AG09319 (cell line): ENCODE results near the gene KCNB1.

Experiments
- DNase-seq: peaks from one replicate; pipeline ENCODE4 v3.0.0-alpha.2; 2010; ENCODE audit warnings: low read depth; ENCODE audit errors: extremely low read depth
- TF ChIP-seq, protein P1 (sequence below): IDR thresholded peaks from 2 replicates; pipeline ENCODE4 v1.5.1; 2011; ENCODE audit warnings: low read depth, mild to moderate bottlenecking, inconsistent platforms, low read length, moderate library complexity

Gene KCNB1

DNA sequence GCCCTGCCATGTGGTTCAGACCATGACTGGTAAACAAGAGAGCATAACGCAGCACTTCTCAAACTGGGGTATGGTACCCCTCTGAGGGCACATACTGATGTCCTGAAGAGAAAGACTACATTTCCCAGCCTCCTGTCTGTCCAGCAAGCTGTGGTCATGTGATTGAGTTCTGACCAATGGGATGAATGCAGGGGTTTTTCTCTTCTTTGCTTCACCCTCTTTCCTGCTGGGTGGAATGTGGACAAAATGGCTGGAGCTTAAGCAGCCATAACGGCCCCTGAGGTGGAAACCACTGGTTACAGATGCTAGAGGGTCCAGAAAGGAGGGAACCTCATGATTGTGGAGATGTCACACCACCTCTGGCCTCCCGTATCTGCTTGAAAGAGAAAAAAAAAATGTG, 19.4 kb upstream of the KCNB1 start:
- no peak for DNase-seq
- TF ChIP-seq, protein P1, sequence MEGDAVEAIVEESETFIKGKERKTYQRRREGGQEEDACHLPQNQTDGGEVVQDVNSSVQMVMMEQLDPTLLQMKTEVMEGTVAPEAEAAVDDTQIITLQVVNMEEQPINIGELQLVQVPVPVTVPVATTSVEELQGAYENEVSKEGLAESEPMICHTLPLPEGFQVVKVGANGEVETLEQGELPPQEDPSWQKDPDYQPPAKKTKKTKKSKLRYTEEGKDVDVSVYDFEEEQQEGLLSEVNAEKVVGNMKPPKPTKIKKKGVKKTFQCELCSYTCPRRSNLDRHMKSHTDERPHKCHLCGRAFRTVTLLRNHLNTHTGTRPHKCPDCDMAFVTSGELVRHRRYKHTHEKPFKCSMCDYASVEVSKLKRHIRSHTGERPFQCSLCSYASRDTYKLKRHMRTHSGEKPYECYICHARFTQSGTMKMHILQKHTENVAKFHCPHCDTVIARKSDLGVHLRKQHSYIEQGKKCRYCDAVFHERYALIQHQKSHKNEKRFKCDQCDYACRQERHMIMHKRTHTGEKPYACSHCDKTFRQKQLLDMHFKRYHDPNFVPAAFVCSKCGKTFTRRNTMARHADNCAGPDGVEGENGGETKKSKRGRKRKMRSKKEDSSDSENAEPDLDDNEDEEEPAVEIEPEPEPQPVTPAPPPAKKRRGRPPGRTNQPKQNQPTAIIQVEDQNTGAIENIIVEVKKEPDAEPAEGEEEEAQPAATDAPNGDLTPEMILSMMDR, result no peak

DNA sequence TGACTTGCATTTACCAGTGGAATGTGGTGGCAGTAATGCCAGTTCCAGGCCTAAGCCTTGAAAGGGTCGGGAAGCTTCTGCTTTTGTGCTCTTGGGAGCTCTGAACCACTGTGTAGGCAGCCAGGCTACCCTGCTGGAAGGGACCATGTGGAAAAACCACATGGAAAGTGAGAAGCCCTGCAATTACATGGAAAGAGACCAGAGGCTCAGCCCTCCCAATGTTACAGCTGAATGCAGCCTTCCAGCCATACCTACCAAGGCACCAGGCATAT, 14.9 kb upstream of the KCNB1 start:
- no peak for DNase-seq
- TF ChIP-seq, protein P1, result no peak

DNA sequence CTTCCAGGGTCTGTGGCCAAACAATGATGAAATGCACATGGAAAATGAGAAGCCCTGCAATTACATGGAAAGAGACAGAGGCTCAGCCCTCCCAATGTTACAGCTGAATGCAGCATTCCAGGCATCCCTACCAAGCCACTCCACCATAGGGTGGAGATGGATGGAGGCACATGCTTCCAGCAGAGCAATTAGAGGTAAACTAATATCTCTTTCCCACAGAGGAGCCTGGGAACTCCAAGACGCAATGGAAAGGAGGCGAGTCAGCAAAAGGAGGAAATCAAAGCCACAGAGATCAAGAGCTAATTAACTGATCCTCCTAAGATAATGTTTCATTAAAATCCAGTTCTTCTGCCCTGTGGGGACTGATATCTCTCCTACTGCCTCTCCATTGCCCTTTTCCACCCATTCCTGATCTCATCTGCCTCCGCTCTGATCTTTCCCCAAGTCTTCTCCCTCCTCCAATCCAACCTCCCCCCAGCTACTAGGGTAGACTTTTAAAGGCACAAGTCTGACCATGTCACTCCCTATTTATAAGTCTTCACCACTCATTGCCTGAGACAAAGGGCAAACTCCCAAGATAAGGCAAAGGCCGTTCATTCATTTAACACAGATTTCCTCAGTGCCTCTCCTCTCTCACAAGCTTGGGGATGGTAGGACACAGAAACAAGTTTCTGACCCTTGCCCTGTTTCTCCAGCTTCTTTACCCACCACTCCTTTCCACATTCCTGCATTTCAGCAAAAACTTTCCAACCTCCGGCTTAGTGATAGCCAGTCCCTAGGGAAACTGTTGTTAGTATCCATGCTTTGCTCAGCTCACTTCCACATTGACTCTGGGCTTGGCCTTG, 14.3 kb upstream of the KCNB1 start:
- TF ChIP-seq, protein P1, result no peak
- DNase-seq, result no peak

DNA sequence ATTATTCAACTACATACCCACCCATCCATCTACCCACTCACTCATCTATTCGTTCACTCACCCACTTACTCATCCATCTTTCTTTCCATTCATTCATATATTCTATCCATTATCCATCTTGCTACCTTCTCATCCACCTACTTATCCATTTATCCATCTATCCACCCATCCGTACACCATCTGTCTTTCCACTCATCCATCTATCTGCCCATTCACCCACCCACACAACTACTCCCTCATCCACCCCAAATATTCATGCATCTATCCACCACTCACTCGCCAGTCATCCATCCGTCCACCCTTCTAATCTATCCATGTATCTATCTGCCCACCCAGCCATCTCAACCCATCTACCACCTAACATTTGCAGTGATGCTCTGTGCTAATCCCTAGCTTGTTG, 13.6 kb upstream of the KCNB1 start:
- TF ChIP-seq, protein P1, result no peak
- DNase-seq, result no peak

DNA sequence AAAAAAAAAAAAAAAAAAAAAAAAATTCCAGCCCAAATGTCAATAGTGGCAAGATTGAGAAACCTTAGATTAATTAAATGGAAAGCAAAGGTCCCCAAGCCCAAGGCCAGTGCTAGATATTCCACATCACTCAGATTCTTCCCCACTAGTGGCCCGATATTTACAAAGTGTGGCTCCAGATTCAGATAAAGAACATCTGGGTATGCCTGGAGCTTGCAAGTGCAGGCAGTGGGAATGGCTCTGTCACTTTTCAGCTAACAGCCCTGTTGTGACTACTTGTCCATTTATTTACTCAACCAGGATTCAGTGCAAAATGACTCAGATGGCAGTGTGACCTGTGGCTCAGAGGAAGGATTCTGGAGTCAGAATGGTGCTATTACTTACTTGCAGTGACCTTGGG, 8.2 kb upstream of the KCNB1 start:
- DNase-seq, result no peak
- TF ChIP-seq, protein P1, result no peak

DNA sequence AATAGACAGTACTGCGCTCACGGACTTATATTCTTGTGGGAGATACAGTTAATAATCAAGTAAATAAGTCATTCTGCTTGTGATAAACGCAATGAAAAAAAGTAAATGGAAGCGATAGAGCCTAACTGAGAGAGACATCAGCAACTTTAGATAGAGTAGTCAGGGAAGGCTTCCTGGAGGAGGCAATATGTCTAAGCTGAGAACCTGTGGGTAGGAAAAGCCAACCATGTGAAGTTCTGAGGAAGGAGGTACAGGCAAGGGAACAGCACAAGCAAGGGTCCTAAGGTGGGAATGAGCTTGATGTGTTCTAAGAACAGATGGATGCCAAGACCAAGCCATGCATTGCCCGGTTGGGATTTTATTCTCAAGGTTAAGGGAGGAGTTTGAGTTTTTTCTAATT, 7.2 kb upstream of the KCNB1 start:
- no peak for DNase-seq
- TF ChIP-seq, protein P1, result no peak

DNA sequence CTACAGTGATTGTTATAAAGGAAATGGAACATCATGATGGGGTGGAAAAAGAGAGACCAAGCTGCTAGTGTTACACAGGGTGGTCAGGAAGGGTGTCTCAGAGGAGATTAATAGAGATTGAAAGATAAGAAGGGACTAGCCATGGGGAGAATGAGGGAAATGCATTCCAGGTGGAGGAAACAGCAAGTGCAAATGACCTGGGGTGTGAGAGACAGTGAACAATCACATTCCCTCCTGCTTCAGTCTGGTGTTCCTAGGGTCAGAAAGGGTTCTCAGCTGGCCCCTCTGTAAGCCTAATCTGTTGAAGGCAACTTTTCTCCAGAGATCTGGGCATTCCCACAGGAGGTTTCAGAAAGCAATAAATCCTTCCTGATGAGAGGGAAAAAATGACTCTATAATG, 3.6 kb upstream of the KCNB1 start:
- TF ChIP-seq, protein P1, result no peak
- no peak for DNase-seq
